B cell (primary cell): Measurements from ENCODE around the gene TOX2.

Experiments
- CTCF ChIP-seq: fragments of 200-600 bp; IDR thresholded peaks from one replicate; pipeline ENCODE4 v1.8.0; 2022; ENCODE audit warnings: antibody characterized with exemption, mild to moderate bottlenecking
- EZH2 ChIP-seq: IDR thresholded peaks from 2 replicates; pipeline ENCODE4 v1.6.1; 2012; ENCODE audit warnings: borderline replicate concordance, low read depth, mild to moderate bottlenecking, moderate library complexity, low read length; ENCODE audit not compliant: insufficient read depth, poor library complexity, severe bottlenecking

GRCh38 chr20:43909720-43910119 lies 4.9 kb upstream of the TOX2 start:
- no peak for TF ChIP-seq CTCF
- TF ChIP-seq EZH2, result no peak
